CD4-positive, alpha-beta T cell treated with Interleukin-2 at 100 ng/mL for 4 hours (primary cell): ENCODE data around the gene DEFB128.

Experiments
- DNase-seq: peaks from one replicate; pipeline ENCODE4 v3.0.0-alpha.2; 2020; ENCODE audit warnings: low spot score

The DEFB128 gene

GRCh38 chr20:152131-152530 is 37.4 kb downstream of the DEFB128 start:
- DNase-seq = no peak

GRCh38 chr20:145877-146276 is 43.6 kb downstream of the DEFB128 start:
- no peak for DNase-seq

- DNase-seq = no peak
These were observed 47.2 kb downstream of the DEFB128 start, which contains the start of gene DEFB126 for GRCh38 chr20:142290-142689. TSS of gene DEFB126 (plus strand) at chr20:142590. CDS start at chr20:142629, 39 bp downstream.
